Activated CD4-positive, CD25-positive, alpha-beta regulatory T cell treated with anti-CD3 and anti-CD28 coated beads, Interleukin-2, amount 50 U/mL, for 16 hours (primary cell): ENCODE results near the gene ACHE.

Experiments
- DNase-seq: peaks from one replicate; pipeline ENCODE4 v3.0.0-alpha.2; 2020; ENCODE audit warnings: low read depth, low spot score

ACHE gene

GRCh38 chr7:100884736-100885439 lies 10.8 kb downstream of the ACHE start:
- DNase-seq, result no peak

- DNase-seq, result no peak
Observed at GRCh38 chr7:100882785-100883526, 12.7 kb downstream of the ACHE start.

- DNase-seq, result no peak
Observed at GRCh38 chr7:100882201-100882600, 13.5 kb downstream of the ACHE start.

- DNase-seq, result no peak
Observed at GRCh38 chr7:100881136-100881535, 14.6 kb downstream of the ACHE start.

GRCh38 chr7:100880645-100881044 lies 15.0 kb downstream of the ACHE start:
- DNase-seq, result no peak

GRCh38 chr7:100879685-100880261 lies 15.9 kb downstream of the ACHE start:
- DNase-seq, result no peak

- no peak for DNase-seq
Observed at GRCh38 chr7:100878685-100879084, 17.0 kb downstream of the ACHE start.

- DNase-seq, result no peak
Observed at GRCh38 chr7:100878013-100878412, 17.7 kb downstream of the ACHE start.

GRCh38 chr7:100875356-100875751 lies 20.3 kb downstream of the ACHE start:
- no peak for DNase-seq

- peak; percentile 98 for DNase-seq
Observed at GRCh38 chr7:100874577-100875355, 20.9 kb downstream of the ACHE start, which contains the start of gene SRRT. Gene SRRT, plus strand, starts transcription at chr7:100875103. Its CDS starts 488 bp downstream, at chr7:100875591.

GRCh38 chr7:100874300-100874576 lies 21.4 kb downstream of the ACHE start:
- DNase-seq, result no peak

- DNase-seq, result no peak
Observed at GRCh38 chr7:100873599-100874299, 21.9 kb downstream of the ACHE start.

GRCh38 chr7:100867776-100868485 lies 27.8 kb downstream of the ACHE start:
- no peak for DNase-seq

GRCh38 chr7:100867040-100867775 lies 28.5 kb downstream of the ACHE start, which contains the start of gene TRIP6:
Gene TRIP6, plus strand, starts transcription at chr7:100867387. Its CDS starts 111 bp downstream, at chr7:100867498.
- no peak for DNase-seq

- DNase-seq, result no peak
Observed at GRCh38 chr7:100866729-100867039, 29.0 kb downstream of the ACHE start.

- DNase-seq, result no peak
Observed at GRCh38 chr7:100865938-100866728, 29.6 kb downstream of the ACHE start.

- DNase-seq, result no peak
Observed at GRCh38 chr7:100865372-100865911, 30.2 kb downstream of the ACHE start.

GRCh38 chr7:100864263-100864845 lies 31.3 kb downstream of the ACHE start:
- no peak for DNase-seq
